Activated CD4-positive, alpha-beta memory T cell treated with anti-CD3 and anti-CD28 coated beads for 36 hours (primary cell): Measurements from ENCODE around the gene CHAD. TPM values are rescaled to one million over a fixed set of nuclear protein-coding genes. Genes with fewer than 3 reads are reported as not detected.
A peak's percentile ranks its signal among the peaks of the same experiment; 100 is the strongest.

Experiments
- CTCF ChIA-PET: fragments of 350-600 bp; sonication (Branson Sonifier 250); formaldehyde crosslinking; loops from one replicate; lab custom pipeline; 2021; ENCODE audit warnings: antibody characterized with exemption, inconsistent platforms; lab: Charles Lee
- POLR2A ChIA-PET: fragments of 350-600 bp; sonication (Branson Sonifier 250); formaldehyde crosslinking; loops from one replicate; lab custom pipeline; 2021; ENCODE audit warnings: antibody characterized with exemption; lab: Charles Lee
- DNase-seq: peaks from one replicate; pipeline ENCODE4 v3.0.0-alpha.2; 2020
- H3K27ac Mint-ChIP-seq: one replicate; pipeline ENCODE4 v1.8.0; 2021; ENCODE audit warnings: mixed read lengths
- H3K27me3 Mint-ChIP-seq: one replicate; pipeline ENCODE4 v1.8.0; 2021; ENCODE audit warnings: mixed read lengths
- H3K36me3 Mint-ChIP-seq: one replicate; pipeline ENCODE4 v1.8.0; 2021; ENCODE audit warnings: mixed read lengths
- H3K4me1 Mint-ChIP-seq: one replicate; pipeline ENCODE4 v1.8.0; 2021; ENCODE audit warnings: low read depth, mixed read lengths
- H3K4me3 Mint-ChIP-seq: one replicate; pipeline ENCODE4 v1.8.0; 2021; ENCODE audit warnings: mild to moderate bottlenecking, mixed read lengths
- H3K9me3 Mint-ChIP-seq: one replicate; pipeline ENCODE4 v1.8.0; 2021; ENCODE audit warnings: mixed read lengths
- intact Hi-C: fragments of 100-400 bp; cut with micrococcal nuclease; formaldehyde crosslinking; loops from one replicate; pipeline ENCODE4 v1.15.1; 2023
- total RNA-seq, 2 experiments: library from RNA; stranded (reverse); gene quantifications; one replicate each; pipeline ENCODE4 v1.2.3, GENCODE V29; 2021

The CHAD gene
- total RNA-seq, 2 experiments from 2014 or later, result not detected

GRCh38 chr17:50488880-50489279 is 20.2 kb upstream of the CHAD start:
- CTCF ChIA-PET, result interaction anchor here (1.0 to 1.4 kb wide), 2 partner anchors 9 to 13 kb away, joined by 3 to 4 read pairs; no protein-coding TSS in a partner anchor

GRCh38 chr17:50487213-50488096 is 18.8 kb upstream of the CHAD start:
- H3K4me3 Mint-ChIP-seq, result no peak overlapping the region
- peaks cover 17% of the 10 kb centered on the region for H3K36me3 Mint-ChIP-seq
- no peak overlapping the region for H3K27ac Mint-ChIP-seq
- H3K4me1 Mint-ChIP-seq, result peaks cover 12% of the 10 kb centered on the region
- no peaks in the 10 kb centered on the region for H3K27me3 Mint-ChIP-seq
- ChIA-PET POLR2A (interaction anchor here (0.9 kb wide), 1 partner anchor 55 kb away, joined by 3 read pairs; no protein-coding TSS in a partner anchor), CTCF (interaction anchor here (0.6 to 1.4 kb wide), 5 partner anchors 8 to 56 kb away, joined by 3 to 4 read pairs (median 4); no protein-coding TSS in a partner anchor)
- intact Hi-C loops, result no loop called here
- peak; percentile 47 for DNase-seq
- no peaks in the 10 kb centered on the region for H3K9me3 Mint-ChIP-seq

More at GRCh38 chr17:50488880-50489279, 20.2 kb upstream of the CHAD start:
- H3K27ac Mint-ChIP-seq, result no peak overlapping the region
- POLR2A ChIA-PET, result no interaction called here
- peaks cover 8% of the 10 kb centered on the region for H3K4me1 Mint-ChIP-seq
- intact Hi-C loops, result no loop called here
- peaks cover 11% of the 10 kb centered on the region for H3K36me3 Mint-ChIP-seq
- H3K27me3 Mint-ChIP-seq, result no peaks in the 10 kb centered on the region
- no peak for DNase-seq
- H3K9me3 Mint-ChIP-seq, result no peaks in the 10 kb centered on the region
- H3K4me3 Mint-ChIP-seq, result no peak overlapping the region

GRCh38 chr17:50484386-50485155 is 15.9 kb upstream of the CHAD start:
- CTCF ChIA-PET, result interaction anchor here (0.5 to 3.4 kb wide), 9 partner anchors 13 to 357 kb away, joined by 3 to 19 read pairs (median 3); no protein-coding TSS in a partner anchor
- Mint-ChIP-seq H3K9me3 (no peaks in the 10 kb centered on the region), H3K4me3 (no peak overlapping the region), H3K36me3 (peaks cover 20% of the 10 kb centered on the region), H3K27ac (no peak overlapping the region), H3K27me3 (no peaks in the 10 kb centered on the region), H3K4me1 (peaks cover 25% of the 10 kb centered on the region)
- no peak for DNase-seq
- intact Hi-C loops, result no loop called here
- POLR2A ChIA-PET, result interaction anchor here (0.6 to 0.9 kb wide), 2 partner anchors 28 to 208 kb away, joined by 3 to 4 read pairs; no protein-coding TSS in a partner anchor

- Mint-ChIP-seq H3K4me3 (no peak overlapping the region), H3K36me3 (peaks cover 20% of the 10 kb centered on the region), H3K9me3 (no peaks in the 10 kb centered on the region), H3K27me3 (no peaks in the 10 kb centered on the region), H3K27ac (no peak overlapping the region), H3K4me1 (peaks cover 28% of the 10 kb centered on the region)
- intact Hi-C loops, result no loop called here
- DNase-seq, result no peak
- ChIA-PET POLR2A (interaction anchor here (0.6 kb wide), 1 partner anchor 271 kb away, joined by 4 read pairs; no protein-coding TSS in a partner anchor), CTCF (interaction anchor here (0.5 to 3.4 kb wide), 10 partner anchors 17 to 179 kb away, joined by 3 to 19 read pairs (median 3); partner anchors contain the start of gene LRRC59)
These were observed 14.6 kb upstream of the CHAD start for GRCh38 chr17:50483266-50483665.

GRCh38 chr17:50482516-50482915 is 13.8 kb upstream of the CHAD start:
- H3K4me3 Mint-ChIP-seq, result no peak overlapping the region
- DNase-seq, result peak; percentile 88
- H3K27ac Mint-ChIP-seq, result no peak overlapping the region
- H3K4me1 Mint-ChIP-seq, result peaks cover 26% of the 10 kb centered on the region
- peaks cover 20% of the 10 kb centered on the region for H3K36me3 Mint-ChIP-seq
- H3K9me3 Mint-ChIP-seq, result no peaks in the 10 kb centered on the region
- ChIA-PET CTCF (interaction anchor here (0.5 to 3.4 kb wide), 16 partner anchors 18 to 180 kb away, joined by 3 to 19 read pairs (median 3); partner anchors contain the start of gene LRRC59), POLR2A (no interaction called here)
- no peaks in the 10 kb centered on the region for H3K27me3 Mint-ChIP-seq
- intact Hi-C loops, result loop anchor here (1.0 kb wide), 3 partner anchors 29 to 144 kb away; no protein-coding TSS in a partner anchor

- no peaks in the 10 kb centered on the region for H3K27me3 Mint-ChIP-seq
- ChIA-PET CTCF (interaction anchor here (0.5 to 3.4 kb wide), 13 partner anchors 19 to 212 kb away, joined by 3 to 19 read pairs (median 4); partner anchors contain the start of gene LRRC59), POLR2A (no interaction called here)
- H3K27ac Mint-ChIP-seq, result no peak overlapping the region
- H3K4me1 Mint-ChIP-seq, result peaks cover 24% of the 10 kb centered on the region
- intact Hi-C loops, result loop anchor here (1.0 kb wide), 3 partner anchors 29 to 144 kb away; no protein-coding TSS in a partner anchor
- no peak for DNase-seq
- H3K4me3 Mint-ChIP-seq, result no peak overlapping the region
- H3K36me3 Mint-ChIP-seq, result peaks cover 20% of the 10 kb centered on the region
- no peaks in the 10 kb centered on the region for H3K9me3 Mint-ChIP-seq
These were observed 13.4 kb upstream of the CHAD start for GRCh38 chr17:50482110-50482509.

- no peaks in the 10 kb centered on the region for H3K27me3 Mint-ChIP-seq
These were observed 13.0 kb upstream of the CHAD start for GRCh38 chr17:50481648-50482047.

GRCh38 chr17:50480854-50481490 is 12.3 kb upstream of the CHAD start:
- DNase-seq, result no peak
- POLR2A ChIA-PET, result no interaction called here
- intact Hi-C loops, result no loop called here
- Mint-ChIP-seq H3K27ac (no peak overlapping the region), H3K4me3 (no peak overlapping the region), H3K9me3 (no peaks in the 10 kb centered on the region), H3K4me1 (peaks cover 24% of the 10 kb centered on the region), H3K36me3 (peaks cover 20% of the 10 kb centered on the region), H3K27me3 (no peaks in the 10 kb centered on the region)
- CTCF ChIA-PET, result interaction anchor here (0.6 to 3.4 kb wide), 7 partner anchors 20 to 146 kb away, joined by 4 to 19 read pairs (median 5); no protein-coding TSS in a partner anchor

More at GRCh38 chr17:50481648-50482047, 13.0 kb upstream of the CHAD start:
- intact Hi-C loops, result loop anchor here (1.0 kb wide), 3 partner anchors 30 to 145 kb away; no protein-coding TSS in a partner anchor
- Mint-ChIP-seq H3K4me3 (no peak overlapping the region), H3K4me1 (peaks cover 24% of the 10 kb centered on the region), H3K9me3 (no peaks in the 10 kb centered on the region), H3K36me3 (peaks cover 20% of the 10 kb centered on the region), H3K27ac (no peak overlapping the region)
- DNase-seq, result no peak
- POLR2A ChIA-PET, result no interaction called here
- CTCF ChIA-PET, result interaction anchor here (0.5 to 3.4 kb wide), 14 partner anchors 19 to 213 kb away, joined by 3 to 19 read pairs (median 4); partner anchors contain the start of gene LRRC59

- H3K4me1 Mint-ChIP-seq, result peaks cover 24% of the 10 kb centered on the region
- peaks cover 20% of the 10 kb centered on the region for H3K36me3 Mint-ChIP-seq
- POLR2A ChIA-PET, result no interaction called here
- H3K27ac Mint-ChIP-seq, result no peak overlapping the region
- no peaks in the 10 kb centered on the region for H3K27me3 Mint-ChIP-seq
- no peak for DNase-seq
- H3K4me3 Mint-ChIP-seq, result peak overlapping the region; percentile 84
- intact Hi-C loops, result no loop called here
- CTCF ChIA-PET, result interaction anchor here (0.6 to 3.5 kb wide), 17 partner anchors 9 to 280 kb away, joined by 3 to 30 read pairs (median 7); partner anchors contain the start of genes ANKRD40, CHAD, EPN3 and LRRC59
- no peaks in the 10 kb centered on the region for H3K9me3 Mint-ChIP-seq
These were observed 11.6 kb upstream of the CHAD start for GRCh38 chr17:50480142-50480764.

GRCh38 chr17:50479522-50480141 is 11.0 kb upstream of the CHAD start:
- CTCF ChIA-PET, result interaction anchor here (0.6 to 3.5 kb wide), 29 partner anchors 8 to 373 kb away, joined by 3 to 30 read pairs (median 4); partner anchors contain the start of genes ANKRD40, CACNA1G, CHAD and EPN3
- H3K36me3 Mint-ChIP-seq, result peaks cover 16% of the 10 kb centered on the region
- intact Hi-C loops, result loop anchor here (1.0 to 5.0 kb wide), 7 partner anchors 31 to 279 kb away; partner anchors contain the start of genes ACSF2, ANKRD40 and COL1A1
- peak overlapping the region; percentile 84 for H3K4me3 Mint-ChIP-seq
- peak overlapping the region; percentile 64 for H3K27ac Mint-ChIP-seq
- peak; percentile 79 for DNase-seq
- no peaks in the 10 kb centered on the region for H3K9me3 Mint-ChIP-seq
- H3K27me3 Mint-ChIP-seq, result no peaks in the 10 kb centered on the region
- POLR2A ChIA-PET, result interaction anchor here (1.7 kb wide), 1 partner anchor 82 kb away, joined by 9 read pairs; the partner anchor contains the start of gene LRRC59
- peaks cover 24% of the 10 kb centered on the region for H3K4me1 Mint-ChIP-seq
